Prostate gland (tissue), 2 donors: Measurements from ENCODE around the gene ALPK3. TPM values are rescaled to one million over a fixed set of nuclear protein-coding genes. Genes with fewer than 3 reads are reported as not detected.
A peak's percentile ranks its signal among the peaks of the same experiment; 100 is the strongest.
"Not testable (repeated sequence)": the region's sequence is repeated elsewhere in the genome, so short reads cannot be mapped to it uniquely, and the experiment has no call there.

Experiments
- DNase-seq: peaks from one replicate; pipeline ENCODE4 v3.0.0-alpha.2; 2019; ENCODE audit warnings: low spot score
- H3K27ac ChIP-seq, 2 donors: fragments of 200-600 bp; sonication (generic); 2 replicates each; pipeline ENCODE4 v1.5.1; 2017 to 2019
- H3K27me3 ChIP-seq: fragments of 200-600 bp; sonication (generic); replicated peaks from 2 replicates; pipeline ENCODE4 v1.5.1; 2019; ENCODE audit not compliant: insufficient read depth
- H3K36me3 ChIP-seq, 2 donors: fragments of 200-600 bp; sonication (generic); 1 replicate in 1 of 2; 2 replicates in 1 of 2; pipeline versions ENCODE4 v1.5.1 to v1.8.1; 2017 to 2019
- H3K4me1 ChIP-seq: fragments of 200-600 bp; sonication (generic); replicated peaks from 2 replicates; pipeline ENCODE4 v1.5.1; 2019
- H3K4me3 ChIP-seq, 2 donors: fragments of 200-600 bp; sonication (generic); 2 replicates each; pipeline ENCODE4 v1.5.1; 2017 to 2019
- H3K9me3 ChIP-seq: fragments of 200-600 bp; sonication (generic); 2 replicates; pipeline ENCODE4 v1.5.1; 2017
- POLR2A ChIP-seq: fragments of 450-650 bp; IDR thresholded peaks from one replicate; pipeline ENCODE4 v1.6.1; 2016; ENCODE audit warnings: antibody characterized with exemption, mild to moderate bottlenecking
- POLR2AphosphoS5 ChIP-seq: sonication (generic); formaldehyde crosslinking; IDR thresholded peaks from one replicate; pipeline ENCODE4 v1.6.1; 2017; ENCODE audit warnings: antibody characterized with exemption
- WGBS: methylation state at CpG from one replicate; pipeline ENCODE4 v1.1.5; 2018; 5-methylcytosine and 5-hydroxymethylcytosine counted together
- intact Hi-C: fragments of 100-400 bp; cut with DNase I; formaldehyde crosslinking; loops from one replicate; pipeline ENCODE4 v1.14.2; 2022
- total RNA-seq, 2 donors: library from RNA; depleted of rRNA; stranded (reverse); fragments of >200 nt; gene quantifications; one replicate each; pipeline ENCODE4 v1.1.0, GENCODE V29; 2016
- TF ChIP-seq, protein P1 (sequence below), 4 experiments: fragments of 200-600 bp in 2 of 4; fragments of 450-650 bp in 2 of 4; sonication (generic) in 2 of 4; IDR thresholded peaks; 1 replicate in 3 of 4; 2 replicates in 1 of 4; pipeline ENCODE4 v1.5.1; 2016 to 2019; ENCODE audit warnings: antibody characterized with exemption in 4 of 4, mild to moderate bottlenecking in 2 of 4, moderate library complexity in 2 of 4

ALPK3 gene
- total RNA-seq, 2 donors from 2014 or later: 0.68 to 7.2 TPM

DNA sequence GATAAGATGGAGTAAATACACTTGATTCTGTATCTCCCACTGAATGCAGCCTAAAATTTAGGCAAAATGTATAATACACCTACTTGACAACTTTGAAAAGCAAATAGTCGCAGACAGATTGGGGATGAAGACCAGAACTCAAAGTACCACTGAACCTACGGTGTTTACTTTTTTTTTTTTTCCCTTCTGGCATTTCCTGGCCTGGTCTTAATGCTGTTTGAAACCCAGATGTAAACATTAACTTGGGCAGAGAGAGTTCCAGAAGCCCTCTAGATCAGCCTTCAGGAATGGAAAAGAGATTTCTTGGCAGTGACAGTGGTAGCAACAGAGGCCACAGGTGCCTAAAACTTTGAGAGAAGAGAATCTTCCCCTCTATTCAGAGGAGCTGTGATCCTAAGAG, 27.8 kb downstream of the ALPK3 start:
- TF ChIP-seq POLR2A (no peak), POLR2AphosphoS5 (no peak)
- TF ChIP-seq, protein P1, sequence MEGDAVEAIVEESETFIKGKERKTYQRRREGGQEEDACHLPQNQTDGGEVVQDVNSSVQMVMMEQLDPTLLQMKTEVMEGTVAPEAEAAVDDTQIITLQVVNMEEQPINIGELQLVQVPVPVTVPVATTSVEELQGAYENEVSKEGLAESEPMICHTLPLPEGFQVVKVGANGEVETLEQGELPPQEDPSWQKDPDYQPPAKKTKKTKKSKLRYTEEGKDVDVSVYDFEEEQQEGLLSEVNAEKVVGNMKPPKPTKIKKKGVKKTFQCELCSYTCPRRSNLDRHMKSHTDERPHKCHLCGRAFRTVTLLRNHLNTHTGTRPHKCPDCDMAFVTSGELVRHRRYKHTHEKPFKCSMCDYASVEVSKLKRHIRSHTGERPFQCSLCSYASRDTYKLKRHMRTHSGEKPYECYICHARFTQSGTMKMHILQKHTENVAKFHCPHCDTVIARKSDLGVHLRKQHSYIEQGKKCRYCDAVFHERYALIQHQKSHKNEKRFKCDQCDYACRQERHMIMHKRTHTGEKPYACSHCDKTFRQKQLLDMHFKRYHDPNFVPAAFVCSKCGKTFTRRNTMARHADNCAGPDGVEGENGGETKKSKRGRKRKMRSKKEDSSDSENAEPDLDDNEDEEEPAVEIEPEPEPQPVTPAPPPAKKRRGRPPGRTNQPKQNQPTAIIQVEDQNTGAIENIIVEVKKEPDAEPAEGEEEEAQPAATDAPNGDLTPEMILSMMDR (IDR thresholded peaks at IDR 0.05): no peak
- 39% methylated on average over 2 of the region's 2 CpGs for WGBS
- no peaks in the 10 kb centered on the region for H3K36me3 ChIP-seq
- intact Hi-C loops: no loop called here
- H3K27ac ChIP-seq: peak overlapping the region; percentile 36 to 67
- H3K9me3 ChIP-seq: no peaks in the 10 kb centered on the region
- DNase-seq: no peak
- H3K4me1 ChIP-seq: no peaks in the 10 kb centered on the region
- no peak overlapping the region for H3K4me3 ChIP-seq
- H3K27me3 ChIP-seq: no peaks in the 10 kb centered on the region

DNA sequence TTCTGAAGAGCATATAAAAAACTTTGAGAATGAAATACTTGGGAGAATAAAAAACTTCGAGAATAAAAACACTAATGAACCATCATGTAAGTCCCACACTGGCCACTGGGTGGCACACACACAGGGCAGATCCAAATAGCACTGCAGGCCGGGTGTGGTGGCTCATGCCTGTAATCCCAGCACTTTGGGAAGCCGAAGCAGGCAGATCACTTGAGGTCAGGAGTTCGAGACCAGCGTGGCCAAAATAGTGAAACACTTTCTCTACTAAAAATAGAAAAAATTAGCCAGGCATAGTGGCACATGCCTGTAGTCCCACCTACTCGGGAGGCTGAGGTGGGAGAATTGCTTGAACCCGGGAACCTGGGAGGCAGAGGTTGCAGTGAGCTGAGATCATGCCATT, 28.5 kb downstream of the ALPK3 start:
- peak overlapping the region in 1 of 2 donors; percentile 67 for H3K27ac ChIP-seq
- H3K9me3 ChIP-seq, H3K27me3 ChIP-seq, H3K4me1 ChIP-seq, H3K36me3 ChIP-seq, H3K4me3 ChIP-seq, intact Hi-C loops: not testable (repeated sequence)
- 76% methylated on average over 7 of the region's 7 CpGs for WGBS
- TF ChIP-seq, protein P1 (IDR thresholded peaks at IDR 0.05): peak in 3 of 4 experiments; percentile 64 to 75 (median 68)
- peak; percentile 40 for DNase-seq

DNA sequence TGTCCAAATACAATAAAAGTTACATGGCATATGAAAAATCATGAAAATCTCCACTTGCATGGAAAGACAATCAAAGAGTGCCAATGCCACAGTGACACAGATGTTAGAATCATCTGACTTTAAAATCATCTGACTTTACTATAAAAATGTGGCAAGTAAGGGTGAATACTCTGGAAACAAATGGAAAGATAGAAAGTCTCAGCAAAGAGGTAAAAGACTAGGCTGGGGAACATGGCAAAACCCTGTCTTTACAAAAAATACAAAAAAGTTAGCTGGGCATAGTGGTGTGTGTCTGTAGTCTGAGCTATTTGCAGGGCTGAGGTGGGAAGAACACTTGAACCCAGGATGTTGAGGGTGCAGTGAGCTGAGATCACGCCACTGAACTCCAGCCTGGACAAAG, 29.1 kb downstream of the ALPK3 start:
- H3K4me3 ChIP-seq: no peak overlapping the region
- DNase-seq: no peak
- TF ChIP-seq, protein P1 (IDR thresholded peaks at IDR 0.05): no peak
- TF ChIP-seq POLR2A: no peak
- TF ChIP-seq POLR2AphosphoS5: no peak
- H3K36me3 ChIP-seq: no peaks in the 10 kb centered on the region
- H3K4me1 ChIP-seq: no peaks in the 10 kb centered on the region
- H3K27ac ChIP-seq: no peak overlapping the region
- intact Hi-C loops: no loop called here
- 93% methylated on average over 1 of the region's 1 CpG for WGBS
- H3K27me3 ChIP-seq: no peaks in the 10 kb centered on the region
- H3K9me3 ChIP-seq: no peaks in the 10 kb centered on the region

DNA sequence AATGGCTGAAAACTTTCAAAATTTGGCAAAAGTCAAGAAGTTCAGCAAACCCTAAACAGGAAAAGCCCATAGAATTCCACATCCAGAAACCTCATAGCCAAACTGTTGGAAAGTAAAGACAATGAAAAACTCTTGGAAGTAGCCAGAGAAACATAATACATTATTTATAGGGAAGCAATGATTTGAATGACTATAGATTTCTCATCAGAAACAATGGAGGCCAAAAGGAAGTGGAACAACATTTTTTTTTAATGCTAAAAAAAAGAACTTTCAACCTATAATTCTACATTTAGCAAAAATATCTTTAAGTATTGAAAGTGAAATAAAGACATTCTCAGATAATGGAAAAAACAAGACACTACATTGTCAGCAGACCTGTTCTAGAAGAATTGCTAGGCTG, 30.2 kb downstream of the ALPK3 start:
- no peak overlapping the region for H3K27ac ChIP-seq
- intact Hi-C loops: no loop called here
- H3K4me3 ChIP-seq: no peak overlapping the region
- no peaks in the 10 kb centered on the region for H3K27me3 ChIP-seq
- no peak for TF ChIP-seq POLR2A
- no peak for TF ChIP-seq POLR2AphosphoS5
- TF ChIP-seq, protein P1 (IDR thresholded peaks at IDR 0.05): no peak
- no peaks in the 10 kb centered on the region for H3K9me3 ChIP-seq
- no peak for DNase-seq
- no peaks in the 10 kb centered on the region for H3K4me1 ChIP-seq
- H3K36me3 ChIP-seq: no peaks in the 10 kb centered on the region

DNA sequence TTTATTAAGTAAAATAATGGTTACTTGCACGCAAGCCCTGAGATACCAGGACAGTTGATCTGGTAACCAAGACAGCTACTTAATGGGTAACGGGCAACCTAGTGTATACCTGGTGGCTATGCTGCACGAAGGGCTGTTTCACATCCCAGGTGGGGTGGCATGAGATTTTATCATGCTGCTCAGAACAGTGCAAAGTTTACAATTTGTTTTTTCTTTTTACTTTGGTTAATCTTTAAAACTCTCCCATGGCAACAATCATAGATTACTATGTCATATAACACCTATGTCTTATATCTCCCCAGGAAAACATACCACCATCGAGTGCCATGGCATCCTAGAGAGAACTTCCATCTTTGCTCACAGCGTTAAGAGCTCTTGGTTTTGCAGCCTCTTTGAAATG, 35.1 kb downstream of the ALPK3 start:
- intact Hi-C loops: no loop called here
- WGBS: 67% methylated on average over 5 of the region's 5 CpGs

More for the DNA sequence above, 35.1 kb downstream of the ALPK3 start:
- no peak overlapping the region for H3K4me3 ChIP-seq
- H3K27ac ChIP-seq: no peak overlapping the region
- DNase-seq: no peak
- no peaks in the 10 kb centered on the region for H3K36me3 ChIP-seq
- no peaks in the 10 kb centered on the region for H3K27me3 ChIP-seq
- H3K9me3 ChIP-seq: no peaks in the 10 kb centered on the region
- H3K4me1 ChIP-seq: no peaks in the 10 kb centered on the region
- no peak for TF ChIP-seq POLR2A
- no peak for TF ChIP-seq POLR2AphosphoS5
- TF ChIP-seq, protein P1 (IDR thresholded peaks at IDR 0.05): no peak
